Activated CD8-positive, alpha-beta memory T cell treated with anti-CD3 and anti-CD28 coated beads, Interleukin-2, amount 50 U/mL, for 24 hours (primary cell): ENCODE results near the gene BCAS3.
"Not testable (repeated sequence)": the region's sequence is repeated elsewhere in the genome, so short reads cannot be mapped to it uniquely, and the experiment has no call there.

Experiments used
- DNase-seq: peaks from one replicate; pipeline ENCODE4 v3.0.0-alpha.2; 2020; ENCODE audit errors: extremely low read depth

The BCAS3 gene

GRCh38 chr17:61129267-61130254, 451.9 kb downstream of the BCAS3 start:
- DNase-seq: no peak

- no peak for DNase-seq
Measured at GRCh38 chr17:61130330-61130729, 452.7 kb downstream of the BCAS3 start.

GRCh38 chr17:61131585-61131984, 453.9 kb downstream of the BCAS3 start:
- no peak for DNase-seq

- DNase-seq: no peak
Measured at GRCh38 chr17:61132524-61132923, 454.9 kb downstream of the BCAS3 start.

GRCh38 chr17:61133853-61134252, 456.2 kb downstream of the BCAS3 start:
- DNase-seq: no peak

GRCh38 chr17:61134551-61135235, 457.0 kb downstream of the BCAS3 start:
- no peak for DNase-seq

- no peak for DNase-seq
Measured at GRCh38 chr17:61135782-61136181, 458.1 kb downstream of the BCAS3 start.

GRCh38 chr17:61136296-61136695, 458.6 kb downstream of the BCAS3 start:
- no peak for DNase-seq

GRCh38 chr17:61139219-61139618, 461.6 kb downstream of the BCAS3 start:
- DNase-seq: no peak

GRCh38 chr17:61140081-61140786, 462.6 kb downstream of the BCAS3 start:
- DNase-seq: no peak

GRCh38 chr17:61143026-61143425, 465.4 kb downstream of the BCAS3 start:
- no peak for DNase-seq

- DNase-seq: no peak
Measured at GRCh38 chr17:61144137-61144536, 466.5 kb downstream of the BCAS3 start.

- DNase-seq: no peak
Measured at GRCh38 chr17:61144617-61145564, 467.2 kb downstream of the BCAS3 start.

- not testable (repeated sequence) for DNase-seq
Measured at GRCh38 chr17:61146833-61147232, 469.2 kb downstream of the BCAS3 start.

GRCh38 chr17:61149106-61149825, 471.6 kb downstream of the BCAS3 start:
- DNase-seq: no peak

- DNase-seq: no peak
Measured at GRCh38 chr17:61149862-61150362, 472.3 kb downstream of the BCAS3 start.

GRCh38 chr17:61150686-61151299, 473.1 kb downstream of the BCAS3 start:
- no peak for DNase-seq

GRCh38 chr17:61152898-61153297, 475.2 kb downstream of the BCAS3 start:
- DNase-seq: no peak

- DNase-seq: no peak
Measured at GRCh38 chr17:61155590-61156237, 478.1 kb downstream of the BCAS3 start.
